ENCODE data around the gene SYNM.

SYNM gene

DNA sequence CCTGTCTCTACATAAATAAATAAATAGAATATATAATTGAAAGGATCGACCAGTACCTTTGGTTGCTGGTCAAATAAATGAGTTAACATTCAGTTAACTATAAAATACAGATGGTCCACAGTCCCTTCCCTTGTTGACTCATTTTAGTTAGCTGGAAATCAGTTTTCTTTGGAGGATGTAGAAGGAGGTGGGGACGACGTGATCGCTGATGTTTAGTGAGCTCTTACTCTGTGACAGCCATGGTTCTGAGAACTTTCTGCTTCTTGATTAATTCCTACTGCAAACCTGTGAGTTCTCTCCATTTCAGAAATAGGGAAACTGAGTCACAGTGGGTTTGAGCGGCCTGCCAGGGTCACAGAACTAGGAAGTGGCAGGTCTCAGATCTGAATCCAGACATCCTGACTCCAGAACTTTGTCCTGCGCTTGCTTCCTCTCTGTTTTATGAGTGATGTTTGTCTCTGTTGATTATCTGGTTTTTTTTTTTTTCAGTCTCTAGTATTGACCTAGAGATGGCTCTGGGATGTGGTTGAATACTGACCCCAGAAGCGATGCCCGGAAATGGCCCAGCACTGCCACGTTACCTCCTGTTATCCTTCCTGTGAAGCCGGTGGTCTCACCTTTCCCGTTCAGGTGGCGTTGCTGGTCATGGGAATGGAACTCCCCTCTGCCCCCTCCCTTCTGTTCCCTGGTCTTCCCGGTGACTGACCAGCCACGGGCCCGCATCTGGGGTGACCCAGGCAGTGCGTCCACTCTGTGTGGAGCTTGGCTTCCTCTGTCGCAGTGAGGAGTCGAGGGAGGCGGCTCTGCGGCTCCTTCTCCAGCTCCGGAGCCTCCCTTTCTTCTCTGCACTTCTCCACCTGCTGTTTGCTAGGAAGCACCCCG, 18.2 kb downstream of the SYNM start:
- no peak for DNase-seq (ENCODE audit: low read depth in 2 of 2)

DNA sequence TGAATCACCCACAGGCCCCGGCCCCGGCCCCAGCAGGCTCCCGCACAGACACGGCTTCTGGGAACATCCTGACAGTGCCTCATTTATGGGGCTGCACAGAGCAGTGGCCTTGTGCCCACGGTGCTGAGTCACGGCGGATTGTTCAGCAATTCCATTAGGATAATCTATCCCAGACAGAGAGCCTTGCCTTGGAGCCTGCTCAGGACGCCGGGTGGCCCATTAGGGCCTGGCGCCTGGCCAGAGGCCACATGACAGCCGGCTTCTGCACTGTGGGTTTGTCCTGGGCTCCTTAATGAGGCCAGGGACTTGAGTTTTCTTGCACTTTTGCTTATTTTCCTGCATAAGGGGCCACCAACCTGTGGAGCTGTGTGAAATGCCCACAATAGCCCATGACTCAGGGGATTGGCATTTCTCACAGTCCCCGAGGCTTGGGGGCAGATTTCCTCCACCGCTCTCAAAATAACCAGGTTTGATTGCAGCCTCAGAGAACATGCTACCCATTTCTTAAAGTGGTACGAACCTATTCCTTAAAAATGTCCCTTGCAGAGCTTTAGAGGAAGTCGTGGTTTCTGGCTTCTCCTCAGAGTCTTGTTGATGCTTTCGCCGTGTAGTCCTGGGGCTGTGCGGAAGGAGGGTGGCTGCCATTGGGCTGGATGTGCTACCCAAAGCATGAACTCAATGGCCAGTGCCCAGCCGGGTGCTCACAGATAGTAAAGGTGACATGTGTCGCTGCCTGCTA, 19.0 kb downstream of the SYNM start:
- DNase-seq (ENCODE audit: low read depth in 2 of 2), result no peak

DNA sequence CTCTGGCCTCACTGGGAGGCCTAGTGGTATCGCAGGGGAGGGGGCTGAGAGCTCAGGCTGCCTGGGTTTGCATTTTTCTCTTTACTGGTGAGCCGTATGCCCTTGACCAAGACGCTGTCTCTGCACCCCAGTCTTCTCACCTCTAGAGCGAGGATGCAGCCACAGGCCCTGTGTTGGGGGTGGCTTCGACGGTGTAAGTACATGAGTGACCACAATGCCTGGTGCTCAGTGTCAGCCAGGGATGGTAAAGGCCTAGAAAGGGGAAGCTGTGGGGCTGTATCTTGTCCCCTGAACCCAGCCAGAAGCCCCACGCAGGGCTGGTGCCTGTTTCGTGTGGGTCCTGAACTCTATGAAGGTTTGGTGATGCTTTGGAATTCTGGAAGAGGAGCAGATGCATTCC, 19.8 kb downstream of the SYNM start:
- DNase-seq (ENCODE audit: low read depth in 2 of 2), result no peak

DNA sequence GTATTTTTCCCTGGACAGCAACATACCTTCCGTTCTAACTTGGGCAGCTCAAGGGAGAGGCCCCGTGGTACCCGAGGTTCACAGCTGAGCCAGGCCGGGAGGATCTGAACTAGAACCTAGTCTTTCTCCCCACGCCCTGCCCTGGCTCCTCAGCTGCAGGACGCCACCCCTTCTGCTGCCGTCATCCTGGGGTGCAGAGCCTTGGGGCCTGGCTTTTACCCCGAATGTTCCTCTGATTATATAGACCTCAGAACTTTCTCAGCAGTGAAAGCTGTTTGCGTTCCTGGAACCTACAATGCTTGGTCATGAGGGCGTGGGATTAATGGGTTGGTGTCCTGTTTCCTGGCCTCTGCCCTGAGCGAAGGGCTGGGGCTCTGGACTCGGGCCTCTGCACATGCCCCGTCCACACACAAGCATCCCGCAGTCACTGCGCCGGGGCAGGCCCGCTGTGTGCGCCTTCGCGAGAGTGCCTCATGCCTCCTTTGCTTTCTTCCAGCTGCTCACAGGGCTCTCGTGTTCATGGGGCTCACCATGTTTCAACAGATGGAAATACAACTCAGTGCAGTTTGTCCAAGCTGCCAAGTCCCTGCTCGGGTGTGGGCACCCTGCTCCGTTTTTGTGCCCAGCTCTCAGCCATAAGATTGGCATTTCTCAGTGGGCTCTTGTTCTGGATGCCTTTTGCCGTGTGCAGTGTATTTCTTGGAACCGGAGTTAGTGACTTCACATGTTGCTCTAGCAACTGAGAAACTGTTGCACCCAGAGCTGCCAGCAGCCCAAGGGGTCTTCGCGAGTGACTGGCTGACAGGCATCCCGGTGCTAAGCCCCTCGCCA, 20.4 kb downstream of the SYNM start:
- DNase-seq (ENCODE audit: low read depth in 2 of 2), result no peak

DNA sequence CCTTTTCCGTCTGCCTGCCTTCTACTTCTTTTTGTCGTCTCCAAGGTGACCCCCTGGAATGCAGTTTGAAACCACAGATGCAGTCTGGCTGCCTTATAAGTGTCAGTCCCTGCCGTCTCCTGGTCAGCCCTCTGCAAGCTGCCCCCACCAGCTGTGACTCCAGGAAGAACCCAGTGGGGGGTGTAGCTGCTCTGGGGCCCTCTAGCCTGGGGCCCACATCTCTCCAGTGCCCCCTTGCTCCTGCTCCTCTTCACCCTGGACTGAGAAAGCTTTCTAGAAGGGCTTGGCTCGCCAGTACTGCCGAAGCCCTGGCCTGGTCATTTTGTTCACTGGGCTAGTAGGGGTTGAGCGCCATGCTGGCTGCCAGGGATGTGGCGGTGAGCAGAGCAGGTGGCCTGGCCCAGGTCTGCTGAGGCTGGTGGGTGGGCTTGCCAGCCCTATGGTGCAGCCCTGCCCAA, 21.3 kb downstream of the SYNM start:
- DNase-seq (ENCODE audit: low read depth in 2 of 2), result no peak

DNA sequence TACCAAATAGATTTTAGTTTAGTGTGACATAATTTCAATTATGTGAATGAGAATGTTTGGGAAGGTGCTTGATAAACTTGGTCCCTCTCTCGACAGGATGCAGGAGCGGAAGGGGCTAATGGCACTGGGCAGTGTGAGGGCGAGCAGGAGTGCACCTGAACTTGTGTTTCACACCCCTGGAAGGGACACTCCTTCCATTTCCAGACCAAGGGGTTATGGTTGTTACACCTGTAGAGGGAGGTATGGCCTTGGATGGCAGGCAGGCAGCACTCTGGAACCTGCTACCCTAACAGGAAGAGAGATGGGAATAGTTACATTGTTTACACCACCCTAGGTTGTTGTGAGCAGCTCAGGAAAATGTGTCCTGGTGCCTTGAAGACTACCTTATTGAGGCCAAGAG, 22.1 kb downstream of the SYNM start:
- no peak for DNase-seq (ENCODE audit: low read depth in 2 of 2)

DNA sequence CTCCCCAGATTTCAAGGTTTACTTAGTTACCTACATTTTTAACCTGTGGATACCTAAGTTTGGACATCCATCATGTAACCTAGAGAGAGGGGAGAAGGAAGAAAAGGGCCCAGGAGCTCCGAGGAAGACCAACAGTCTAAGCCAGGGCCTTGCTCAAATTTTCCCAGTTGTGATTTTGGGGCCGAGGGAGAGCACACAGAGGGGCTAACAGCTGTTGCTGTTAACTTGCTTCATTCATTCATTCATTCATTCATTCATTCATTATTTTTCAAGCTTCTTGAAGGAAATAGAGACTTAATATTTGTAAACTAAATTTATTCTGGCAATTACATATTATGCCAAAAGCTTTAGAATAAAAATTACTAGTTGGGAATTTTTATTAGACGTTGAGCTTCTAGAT, 22.9 kb downstream of the SYNM start:
- DNase-seq (ENCODE audit: low read depth in 2 of 2), result no peak

DNA sequence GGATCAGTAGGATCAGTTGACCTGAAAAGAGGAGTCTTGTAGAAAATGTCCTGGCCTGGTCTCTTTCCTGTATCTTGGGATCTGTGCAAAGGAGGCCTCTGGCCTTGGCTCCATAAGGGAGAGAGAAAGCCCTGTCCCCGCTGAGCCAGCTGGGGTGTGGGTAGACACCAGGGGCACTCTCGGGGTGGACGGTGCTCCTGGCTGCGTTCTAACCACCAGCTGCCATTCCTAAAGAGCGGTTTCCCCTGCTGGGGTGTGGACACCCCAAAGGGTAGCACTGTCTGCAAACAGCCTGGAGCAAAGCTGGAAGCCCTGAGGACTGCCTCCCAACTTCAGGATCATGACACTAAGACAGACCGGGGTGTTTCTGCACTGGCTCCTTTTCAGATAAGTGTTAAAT, 23.5 kb downstream of the SYNM start:
- no peak for DNase-seq (ENCODE audit: low read depth in 2 of 2)

DNA sequence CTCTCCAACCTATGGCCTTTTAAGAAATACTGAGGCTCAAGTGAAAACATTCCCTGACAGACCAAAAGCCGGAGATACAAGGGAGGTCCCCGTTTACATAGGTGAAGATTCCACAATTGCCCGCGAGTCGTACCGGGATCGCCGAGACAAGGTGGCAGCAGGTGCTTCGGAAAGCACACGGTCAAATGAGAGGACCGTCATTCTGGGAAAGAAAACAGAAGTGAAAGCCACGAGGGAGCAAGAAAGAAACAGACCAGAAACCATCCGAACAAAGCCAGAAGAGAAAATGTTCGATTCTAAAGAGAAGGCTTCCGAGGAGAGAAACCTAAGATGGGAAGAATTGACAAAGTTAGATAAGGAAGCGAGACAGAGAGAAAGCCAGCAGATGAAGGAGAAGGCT, 24.8 kb downstream of the SYNM start:
- no peak for DNase-seq (ENCODE audit: low read depth in 2 of 2)

DNA sequence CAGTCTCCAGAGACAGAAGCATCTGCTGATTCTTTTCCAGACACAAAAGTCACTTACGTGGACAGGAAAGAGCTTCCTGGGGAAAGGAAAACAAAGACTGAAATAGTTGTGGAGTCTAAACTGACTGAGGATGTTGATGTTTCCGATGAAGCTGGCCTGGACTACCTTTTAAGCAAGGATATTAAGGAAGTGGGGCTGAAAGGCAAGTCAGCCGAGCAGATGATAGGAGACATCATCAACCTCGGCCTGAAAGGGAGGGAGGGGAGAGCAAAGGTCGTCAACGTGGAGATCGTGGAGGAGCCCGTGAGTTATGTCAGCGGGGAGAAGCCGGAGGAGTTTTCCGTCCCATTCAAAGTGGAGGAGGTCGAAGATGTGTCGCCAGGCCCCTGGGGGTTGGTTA, 25.4 kb downstream of the SYNM start:
- no peak for DNase-seq (ENCODE audit: low read depth in 2 of 2)

DNA sequence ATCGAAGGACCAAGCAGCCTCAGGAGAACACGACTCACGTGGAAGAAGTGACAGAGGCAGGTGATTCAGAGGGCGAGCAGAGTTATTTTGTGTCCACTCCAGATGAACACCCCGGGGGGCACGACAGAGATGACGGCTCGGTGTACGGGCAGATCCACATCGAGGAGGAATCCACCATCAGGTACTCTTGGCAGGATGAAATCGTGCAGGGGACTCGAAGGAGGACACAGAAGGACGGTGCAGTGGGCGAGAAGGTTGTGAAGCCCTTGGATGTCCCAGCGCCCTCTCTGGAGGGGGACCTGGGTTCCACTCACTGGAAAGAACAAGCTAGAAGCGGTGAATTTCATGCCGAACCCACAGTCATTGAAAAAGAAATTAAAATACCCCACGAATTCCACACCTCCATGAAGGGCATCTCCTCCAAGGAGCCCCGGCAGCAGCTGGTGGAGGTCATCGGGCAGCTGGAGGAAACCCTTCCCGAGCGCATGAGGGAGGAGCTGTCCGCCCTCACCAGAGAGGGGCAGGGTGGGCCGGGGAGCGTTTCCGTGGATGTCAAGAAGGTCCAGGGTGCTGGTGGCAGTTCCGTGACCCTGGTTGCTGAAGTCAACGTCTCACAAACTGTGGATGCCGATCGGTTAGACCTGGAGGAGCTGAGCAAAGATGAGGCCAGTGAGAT, 26.0 kb downstream of the SYNM start:
- DNase-seq (ENCODE audit: low read depth in 2 of 2), result no peak

DNA sequence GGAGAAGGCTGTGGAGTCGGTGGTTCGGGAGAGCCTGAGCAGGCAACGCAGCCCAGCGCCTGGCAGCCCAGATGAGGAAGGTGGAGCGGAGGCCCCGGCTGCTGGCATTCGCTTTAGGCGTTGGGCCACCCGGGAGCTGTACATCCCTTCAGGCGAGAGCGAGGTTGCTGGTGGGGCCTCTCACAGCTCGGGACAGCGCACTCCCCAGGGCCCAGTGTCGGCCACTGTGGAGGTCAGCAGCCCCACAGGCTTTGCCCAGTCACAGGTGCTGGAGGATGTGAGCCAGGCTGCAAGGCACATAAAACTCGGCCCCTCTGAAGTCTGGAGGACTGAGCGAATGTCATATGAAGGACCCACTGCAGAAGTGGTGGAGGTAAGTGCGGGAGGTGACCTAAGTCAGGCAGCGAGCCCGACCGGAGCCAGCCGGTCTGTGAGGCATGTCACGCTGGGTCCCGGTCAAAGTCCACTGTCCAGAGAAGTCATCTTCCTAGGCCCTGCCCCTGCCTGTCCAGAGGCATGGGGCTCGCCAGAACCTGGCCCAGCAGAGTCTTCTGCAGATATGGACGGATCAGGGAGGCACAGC, 26.7 kb downstream of the SYNM start:
- no peak for DNase-seq (ENCODE audit: low read depth in 2 of 2)

DNA sequence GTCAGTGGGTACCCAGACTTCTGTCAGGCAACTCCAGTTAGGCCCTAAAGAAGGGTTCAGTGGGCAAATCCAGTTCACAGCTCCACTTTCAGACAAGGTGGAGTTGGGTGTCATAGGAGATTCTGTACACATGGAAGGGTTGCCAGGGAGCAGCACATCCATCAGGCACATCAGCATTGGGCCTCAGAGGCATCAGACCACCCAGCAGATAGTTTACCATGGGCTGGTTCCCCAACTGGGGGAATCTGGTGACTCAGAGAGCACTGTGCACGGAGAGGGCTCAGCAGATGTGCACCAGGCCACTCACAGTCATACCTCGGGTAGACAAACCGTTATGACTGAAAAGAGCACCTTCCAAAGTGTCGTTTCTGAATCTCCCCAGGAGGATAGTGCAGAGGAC, 27.2 kb downstream of the SYNM start:
- no peak for DNase-seq (ENCODE audit: low read depth in 2 of 2)

DNA sequence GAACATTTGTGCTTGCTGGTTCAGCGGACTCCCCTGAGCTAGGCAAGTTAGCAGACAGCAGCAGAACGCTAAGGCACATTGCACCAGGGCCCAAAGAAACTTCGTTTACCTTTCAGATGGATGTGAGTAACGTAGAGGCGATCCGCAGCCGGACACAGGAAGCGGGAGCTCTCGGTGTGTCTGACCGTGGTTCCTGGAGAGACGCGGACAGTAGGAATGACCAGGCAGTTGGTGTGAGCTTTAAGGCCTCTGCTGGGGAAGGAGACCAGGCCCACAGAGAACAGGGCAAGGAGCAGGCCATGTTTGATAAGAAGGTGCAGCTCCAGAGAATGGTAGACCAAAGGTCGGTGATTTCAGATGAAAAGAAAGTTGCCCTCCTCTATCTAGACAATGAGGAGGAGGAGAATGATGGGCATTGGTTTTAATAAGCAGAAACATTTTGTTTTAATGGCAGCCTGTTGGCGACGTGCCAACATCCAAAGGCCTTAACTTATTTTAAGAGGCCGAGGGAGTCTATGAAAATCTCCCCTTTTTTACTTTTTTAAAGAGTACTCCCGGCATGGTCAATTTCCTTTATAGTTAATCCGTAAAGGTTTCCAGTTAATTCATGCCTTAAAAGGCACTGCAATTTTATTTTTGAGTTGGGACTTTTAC, 27.9 kb downstream of the SYNM start:
- DNase-seq (ENCODE audit: low read depth in 2 of 2), result no peak

DNA sequence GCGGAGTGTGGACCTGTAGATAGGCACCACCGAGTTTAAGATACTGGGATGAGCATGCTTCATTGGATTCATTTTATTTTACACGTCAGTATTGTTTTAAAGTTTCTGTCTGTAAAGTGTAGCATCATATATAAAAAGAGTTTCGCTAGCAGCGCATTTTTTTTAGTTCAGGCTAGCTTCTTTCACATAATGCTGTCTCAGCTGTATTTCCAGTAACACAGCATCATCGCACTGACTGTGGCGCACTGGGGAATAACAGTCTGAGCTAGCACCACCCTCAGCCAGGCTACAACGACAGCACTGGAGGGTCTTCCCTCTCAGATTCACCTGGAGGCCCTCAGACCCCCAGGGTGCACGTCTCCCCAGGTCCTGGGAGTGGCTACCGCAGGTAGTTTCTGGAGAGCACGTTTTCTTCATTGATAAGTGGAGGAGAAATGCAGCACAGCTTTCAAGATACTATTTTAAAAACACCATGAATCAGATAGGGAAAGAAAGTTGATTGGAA, 29.5 kb downstream of the SYNM start:
- no peak for DNase-seq (ENCODE audit: low read depth in 2 of 2)

DNA sequence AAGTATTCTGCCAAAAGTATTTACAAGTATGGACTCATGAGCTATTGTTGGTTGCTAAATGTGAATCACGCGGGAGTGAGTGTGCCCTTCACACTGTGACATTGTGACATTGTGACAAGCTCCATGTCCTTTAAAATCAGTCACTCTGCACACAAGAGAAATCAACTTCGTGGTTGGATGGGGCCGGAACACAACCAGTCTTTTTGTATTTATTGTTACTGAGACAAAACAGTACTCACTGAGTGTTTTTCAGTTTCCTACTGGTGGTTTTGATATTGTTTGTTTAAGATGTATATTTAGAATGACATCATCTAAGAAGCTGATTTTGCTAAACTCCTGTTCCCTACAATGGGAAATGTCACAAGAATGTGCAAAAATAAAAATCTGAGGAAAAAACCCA, 30.3 kb downstream of the SYNM start:
- no peak for DNase-seq (ENCODE audit: low read depth in 2 of 2)

DNA sequence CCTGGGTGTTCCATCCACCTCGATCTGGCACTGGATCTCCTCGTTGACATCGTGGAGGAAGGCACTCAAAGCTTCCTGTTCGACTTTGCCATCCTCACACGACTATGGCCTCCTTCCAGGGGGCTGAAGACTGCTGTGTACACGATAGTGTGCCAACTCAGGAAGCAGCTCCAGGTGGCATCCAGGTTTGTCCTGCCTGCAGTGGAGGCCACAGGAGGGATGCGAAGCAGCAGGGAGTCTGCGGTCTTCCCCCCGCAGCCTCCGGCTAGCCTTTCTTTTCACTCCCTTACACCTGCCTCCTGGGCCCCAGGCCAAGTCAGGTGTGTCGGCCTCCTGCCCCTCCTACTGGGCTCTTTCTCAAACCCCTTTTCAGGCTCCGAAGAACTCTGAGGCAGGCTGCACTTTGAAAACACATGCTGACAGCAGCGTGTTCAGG, 32.2 kb downstream of the SYNM start:
- DNase-seq (ENCODE audit: low read depth in 2 of 2), result no peak

DNA sequence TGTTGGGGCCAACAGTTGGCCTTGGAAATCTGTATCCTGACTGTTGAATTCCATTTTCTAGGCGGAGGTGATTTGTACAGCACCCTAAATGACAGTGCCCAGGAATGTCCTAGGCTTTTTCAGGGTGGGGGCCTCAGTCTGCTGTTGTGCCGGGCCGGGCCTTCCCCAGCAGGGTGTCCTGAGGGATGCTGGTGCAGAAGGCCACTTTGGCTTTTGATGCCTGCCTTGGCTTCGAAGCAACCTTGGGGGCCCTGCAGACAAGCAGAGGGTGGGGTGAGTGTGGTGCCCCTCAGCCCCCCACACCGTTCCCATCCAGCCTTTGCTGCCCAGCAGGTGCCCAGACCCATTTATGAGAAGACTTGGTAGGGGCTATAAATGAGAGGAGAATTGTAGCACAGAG, 33.0 kb downstream of the SYNM start:
- DNase-seq (ENCODE audit: low read depth in 2 of 2), result no peak

DNA sequence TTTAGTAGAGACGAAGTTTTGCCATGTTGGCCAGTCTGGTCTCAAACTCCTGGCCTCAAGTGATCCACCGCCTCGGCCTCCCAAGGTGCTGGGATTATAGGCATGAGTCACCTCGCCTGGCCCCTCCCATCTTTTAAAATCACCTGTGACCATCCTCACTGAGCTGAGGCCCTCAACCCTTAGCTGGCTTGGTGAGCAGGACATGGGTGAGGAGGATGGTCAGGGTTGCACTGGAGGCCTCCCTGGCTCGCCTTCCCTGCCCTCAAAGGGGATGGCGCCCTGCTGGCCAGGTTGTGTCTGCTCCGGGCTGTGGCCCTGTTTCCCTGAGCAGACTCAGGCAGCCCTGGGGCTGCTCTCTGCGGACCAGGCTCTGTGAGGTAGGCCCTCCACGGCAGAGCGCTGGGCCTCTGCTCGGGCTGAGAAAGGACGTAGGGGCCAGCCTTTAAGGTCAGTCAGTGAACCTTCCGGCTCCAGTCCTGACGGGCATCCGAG, 33.7 kb downstream of the SYNM start:
- DNase-seq (ENCODE audit: low read depth in 2 of 2), result no peak

DNA sequence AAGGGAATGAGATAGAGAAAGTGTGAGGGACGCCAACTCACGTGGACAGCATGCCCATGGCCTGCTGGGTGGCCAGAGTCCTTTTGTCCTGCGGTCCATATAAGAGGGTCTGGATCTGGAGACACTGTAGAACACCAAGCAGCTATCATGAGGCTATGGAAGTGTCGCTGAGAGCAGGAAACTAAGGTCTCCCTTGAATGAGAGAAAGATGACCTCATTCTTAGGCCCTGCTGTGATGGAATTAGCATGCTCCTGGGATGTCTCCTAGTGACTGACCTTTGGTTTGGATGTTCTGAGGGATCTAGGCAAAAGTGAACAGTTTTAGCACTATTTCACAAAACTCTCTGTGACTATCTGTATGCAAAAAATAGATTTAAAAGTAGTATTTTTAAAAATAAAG, 34.4 kb downstream of the SYNM start:
- no peak for DNase-seq (ENCODE audit: low read depth in 2 of 2)
